ENCODE measurements around the gene LMNB1.
"Not testable (repeated sequence)": the region's sequence is repeated elsewhere in the genome, so short reads cannot be mapped to it uniquely, and the experiment has no call there.

- not testable (repeated sequence) for TF ChIP-seq CTCF (conservative IDR thresholded peaks at IDR 0.05); ZFX (IDR thresholded peaks at IDR 0.05)
Measured at GRCh38 chr5:126734573-126734972, 42.4 kb upstream of the LMNB1 start.
